Activated CD4-positive, CD25-positive, alpha-beta regulatory T cell treated with anti-CD3 and anti-CD28 coated beads, Interleukin-2, amount 50 U/mL, for 72 hours (primary cell): Measurements from ENCODE around the gene KCNT1.

Experiments
- DNase-seq: peaks from one replicate; pipeline ENCODE4 v3.0.0; 2021

KCNT1 gene

DNA sequence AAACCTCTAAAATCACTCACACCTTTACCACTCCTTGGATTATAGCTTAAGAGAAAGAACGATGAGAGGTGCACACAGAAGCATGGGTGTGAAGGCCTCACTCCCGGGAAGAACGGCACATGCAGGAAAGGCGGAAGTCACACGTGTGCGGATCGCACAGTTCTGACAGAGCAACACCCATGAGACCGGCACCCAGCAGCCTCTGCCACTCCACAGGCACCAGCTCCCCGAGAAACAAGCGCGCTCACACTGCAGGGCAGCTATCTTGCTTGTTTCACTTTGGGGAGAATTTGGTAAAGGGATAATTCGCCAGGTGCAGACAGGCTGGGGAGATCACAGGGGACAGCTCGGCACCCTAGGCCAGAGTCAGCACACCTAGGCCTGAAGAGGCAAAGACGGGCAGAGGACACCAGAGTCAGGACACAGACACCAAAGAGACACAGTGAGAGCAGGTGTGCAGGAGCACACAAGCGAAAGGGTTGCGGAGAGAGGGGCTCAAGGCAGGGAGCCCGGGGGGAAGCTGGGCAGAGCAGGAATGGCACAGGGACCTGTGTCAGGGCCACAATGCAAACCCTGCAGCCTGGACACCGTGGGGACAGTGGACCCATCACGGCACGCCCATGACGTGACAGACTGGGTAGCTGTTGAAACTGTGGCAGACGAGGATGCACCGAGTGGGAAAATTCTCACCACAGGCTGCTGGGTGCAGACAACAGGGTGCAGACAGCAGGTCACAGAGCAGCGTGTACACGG, 123.6 kb downstream of the KCNT1 start:
- no peak for DNase-seq

DNA sequence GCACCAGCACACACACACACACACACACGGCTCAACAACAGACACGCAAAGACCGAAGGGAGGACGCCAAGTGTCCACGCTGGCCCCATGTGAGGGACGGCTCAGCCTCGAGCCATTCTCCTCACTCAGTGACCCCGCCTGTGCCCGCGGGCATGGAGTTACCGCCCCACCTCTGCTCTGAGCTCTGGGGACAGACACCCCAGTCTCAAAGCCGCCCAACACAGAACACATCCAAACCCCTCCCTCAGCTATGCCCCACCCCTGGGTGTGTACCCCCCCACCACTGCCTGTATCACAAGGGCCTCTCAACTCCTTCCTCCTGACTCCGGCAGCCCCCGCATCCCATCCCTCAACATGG, 124.2 kb downstream of the KCNT1 start:
- DNase-seq = no peak

DNA sequence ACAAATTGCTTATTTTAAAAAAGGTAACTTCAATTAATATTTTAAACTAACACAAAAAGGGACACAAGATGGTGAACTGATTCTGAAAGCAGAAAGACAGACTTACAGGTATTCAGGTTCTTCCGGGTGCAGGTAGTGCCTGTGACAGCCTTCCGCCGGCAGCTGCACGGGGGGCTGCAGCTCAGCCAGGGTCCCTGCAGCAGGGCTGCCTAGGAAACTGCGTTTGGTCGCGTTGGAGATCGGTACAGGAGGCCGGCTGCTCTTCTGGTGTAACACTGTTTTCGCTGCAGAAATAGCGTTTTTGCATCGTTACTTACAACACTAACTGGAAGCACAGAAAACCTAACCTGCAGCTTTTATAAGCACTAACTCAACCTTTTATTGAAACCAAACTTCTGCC, 125.3 kb downstream of the KCNT1 start:
- DNase-seq = no peak

DNA sequence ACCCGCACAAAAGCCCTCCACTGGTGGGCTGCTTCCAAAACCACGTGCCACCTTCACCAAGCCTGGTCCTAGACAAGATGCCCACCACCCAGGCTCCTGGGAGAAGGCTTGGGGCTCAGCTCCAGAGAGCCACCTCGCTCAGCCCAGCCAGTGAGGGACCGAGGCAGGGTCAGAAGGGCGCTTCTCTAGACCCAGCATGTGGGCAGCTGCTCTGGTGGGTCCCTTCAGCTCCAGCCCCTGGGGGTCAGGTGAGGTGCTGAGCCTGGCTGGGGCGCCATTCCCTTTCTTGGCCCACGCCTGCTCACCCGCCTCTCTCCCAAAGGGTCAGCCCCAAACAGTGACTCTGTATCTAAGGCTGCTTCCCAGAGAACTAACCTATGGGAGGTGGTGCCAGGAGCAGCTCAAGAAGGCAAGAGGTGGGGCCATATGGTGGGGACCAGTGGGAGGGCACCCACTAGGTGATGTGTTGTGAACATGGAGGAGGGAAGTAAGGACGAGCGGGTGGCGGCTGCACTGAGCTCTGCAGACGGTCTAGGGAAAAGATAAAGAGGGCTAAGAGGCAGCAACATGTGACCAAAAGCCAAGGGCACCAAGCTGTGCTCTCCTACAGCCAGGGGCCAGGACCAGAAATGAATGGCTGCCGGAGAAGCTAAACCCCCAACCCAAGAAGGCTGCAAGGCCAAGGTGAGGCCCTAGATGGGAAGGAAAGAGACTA, 126.0 kb downstream of the KCNT1 start:
- no peak for DNase-seq

DNA sequence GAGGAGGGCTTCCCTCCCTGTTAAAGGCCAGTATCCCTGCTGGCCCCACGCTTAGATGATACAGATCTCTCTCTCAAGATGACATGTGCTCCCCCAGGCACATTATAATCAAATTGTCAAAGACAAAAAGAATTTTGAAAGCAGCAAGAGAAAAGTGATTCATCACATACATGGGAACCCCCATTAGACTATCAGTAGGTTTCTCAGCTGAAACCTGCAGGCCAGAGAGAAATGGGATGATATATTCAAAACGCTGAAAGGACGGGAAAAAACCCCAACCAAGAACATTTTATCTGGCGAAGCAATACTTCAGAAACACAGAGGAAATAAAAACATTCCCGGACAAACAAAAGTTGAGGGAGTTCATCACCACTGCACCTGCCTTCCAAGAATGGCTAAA, 126.7 kb downstream of the KCNT1 start:
- DNase-seq = no peak

DNA sequence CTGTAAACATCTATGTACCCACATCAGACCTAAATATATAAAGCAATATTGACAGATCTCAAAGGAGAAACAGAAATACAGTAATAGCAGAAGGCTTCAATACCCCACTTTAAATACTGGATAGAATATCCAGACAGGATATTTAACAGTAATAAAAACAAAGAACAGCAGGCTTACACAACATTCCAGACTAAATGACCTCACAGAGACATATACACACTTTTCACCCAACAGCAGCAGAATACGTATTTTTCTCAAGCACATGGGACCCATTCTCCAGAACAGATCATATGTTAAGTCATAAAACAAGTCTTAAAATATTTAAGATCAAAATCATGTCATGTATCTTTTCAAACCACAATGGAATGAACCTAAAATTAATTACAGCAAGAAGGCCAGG, 128.5 kb downstream of the KCNT1 start:
- no peak for DNase-seq

DNA sequence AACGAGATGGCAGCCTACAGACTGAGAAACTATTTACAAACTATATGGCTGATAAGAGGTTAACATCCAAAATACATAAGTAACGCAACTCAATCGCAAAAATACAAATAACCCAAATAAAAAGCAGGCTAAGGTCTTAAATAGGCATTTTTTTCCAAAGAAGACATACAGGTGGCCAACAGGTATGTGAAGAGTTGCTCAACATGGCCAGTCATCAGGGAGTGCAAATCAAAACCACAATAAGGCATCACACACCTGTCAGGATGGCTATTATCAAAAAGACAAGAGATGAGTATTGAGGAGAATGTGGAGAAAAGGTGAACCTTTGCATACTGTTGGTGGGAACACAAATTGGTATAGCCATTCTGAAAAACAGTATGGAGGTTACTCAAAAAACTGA, 131.9 kb downstream of the KCNT1 start:
- no peak for DNase-seq

DNA sequence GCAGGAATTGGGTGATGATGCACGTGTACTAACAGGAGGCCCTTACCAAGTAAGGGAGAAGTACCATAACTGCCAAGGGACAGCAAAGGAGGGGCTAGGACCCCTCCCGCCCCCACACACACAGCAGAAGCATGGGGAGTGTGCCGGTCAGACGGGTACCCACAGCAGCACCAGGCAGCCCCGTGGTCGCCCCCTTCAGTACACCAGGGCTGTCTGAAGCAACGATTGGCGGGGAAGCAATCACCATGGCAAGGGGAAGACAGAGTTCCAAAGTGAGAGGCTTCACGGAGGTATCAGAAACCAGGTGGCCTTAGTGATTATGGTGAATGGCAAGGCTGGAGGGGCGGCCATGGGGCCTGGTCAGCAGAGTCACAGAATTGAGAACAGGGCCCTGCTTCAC, 133.1 kb downstream of the KCNT1 start:
- DNase-seq = no peak

DNA sequence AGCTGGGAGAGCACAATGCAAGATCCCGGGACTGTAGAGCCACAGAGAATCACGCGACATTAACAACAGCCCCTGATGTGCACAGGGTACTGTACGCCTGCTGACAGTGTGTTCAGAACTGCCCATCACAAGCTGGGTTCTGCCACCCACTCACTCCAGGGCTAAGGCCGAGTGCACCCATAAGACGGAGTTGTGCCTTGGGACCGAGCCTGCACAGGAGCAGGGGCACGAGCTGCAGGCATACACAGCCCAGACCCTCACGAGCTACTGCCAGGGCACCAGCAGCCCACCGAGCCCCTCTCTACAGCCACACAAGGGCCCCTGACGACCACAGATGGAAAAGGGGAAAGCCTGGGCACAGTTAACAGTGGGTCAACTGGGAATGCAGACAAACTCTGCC, 137.5 kb downstream of the KCNT1 start:
- DNase-seq = no peak

DNA sequence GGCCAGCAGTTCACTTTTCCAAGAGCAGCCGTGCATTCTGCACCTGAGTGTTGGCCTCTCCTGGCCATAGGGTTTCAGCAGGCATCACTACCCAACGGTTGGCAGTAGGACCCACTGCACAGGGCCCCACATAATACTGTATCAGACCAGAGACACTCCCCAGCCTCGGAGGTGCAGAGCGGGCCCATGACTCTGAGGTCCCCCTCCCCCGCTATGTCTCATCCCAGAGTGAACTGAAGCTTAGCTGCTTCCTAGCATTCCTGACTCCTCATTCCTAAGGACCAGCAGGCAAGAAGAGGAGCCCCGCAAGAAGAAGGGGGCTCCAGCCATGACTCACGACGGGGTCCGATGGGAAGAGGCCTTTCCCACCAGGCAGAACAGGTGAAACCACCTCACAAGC, 138.1 kb downstream of the KCNT1 start:
- no peak for DNase-seq

DNA sequence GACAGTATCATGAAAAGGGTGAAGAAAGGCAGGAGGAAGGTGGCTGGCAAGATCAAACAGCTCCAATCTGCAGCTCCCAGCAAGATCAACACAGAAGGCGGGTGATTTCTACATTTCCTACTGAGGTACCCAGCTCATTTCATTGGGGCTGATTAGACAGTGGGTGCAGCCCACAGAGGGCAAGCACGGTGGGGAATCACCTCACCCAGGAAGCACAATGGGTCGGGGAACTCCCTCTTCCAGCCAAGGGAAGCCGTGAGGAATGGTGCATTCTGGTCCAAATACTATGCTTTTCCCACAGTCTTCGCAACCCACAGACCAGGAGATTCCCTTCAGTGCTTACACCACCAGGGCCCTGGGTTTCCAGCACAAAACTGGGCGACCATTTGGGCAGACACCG, 138.6 kb downstream of the KCNT1 start:
- no peak for DNase-seq
